Stimulated activated memory B cell treated with anti-CD40 and anti-IgM and Interleukin-4, amounts not matched to agents 10 μg/mL and 1 μg/mL and 100 μg/mL, for 72 hours (primary cell): ENCODE measurements around the gene NCF4.

Experiments
- ATAC-seq: fragments of 150-1000 bp; cut with Tn5 transposase; 2 replicates; pipeline ENCODE4 v1.10.0; 2021
- H3K27ac Mint-ChIP-seq: one replicate; pipeline ENCODE4 v1.8.0; 2022; ENCODE audit warnings: mild to moderate bottlenecking, mixed read lengths
- H3K27me3 Mint-ChIP-seq: one replicate; pipeline ENCODE4 v1.8.0; 2022; ENCODE audit warnings: mixed read lengths
- H3K36me3 Mint-ChIP-seq: one replicate; pipeline ENCODE4 v1.8.0; 2022; ENCODE audit warnings: mixed read lengths
- H3K4me1 Mint-ChIP-seq: one replicate; pipeline ENCODE4 v1.8.0; 2022; ENCODE audit warnings: mixed read lengths
- H3K4me3 Mint-ChIP-seq: one replicate; pipeline ENCODE4 v1.8.0; 2022; ENCODE audit warnings: mild to moderate bottlenecking, moderate library complexity, mixed read lengths
- H3K9me3 Mint-ChIP-seq: one replicate; pipeline ENCODE4 v1.8.0; 2022; ENCODE audit warnings: mixed read lengths

Gene NCF4

DNA sequence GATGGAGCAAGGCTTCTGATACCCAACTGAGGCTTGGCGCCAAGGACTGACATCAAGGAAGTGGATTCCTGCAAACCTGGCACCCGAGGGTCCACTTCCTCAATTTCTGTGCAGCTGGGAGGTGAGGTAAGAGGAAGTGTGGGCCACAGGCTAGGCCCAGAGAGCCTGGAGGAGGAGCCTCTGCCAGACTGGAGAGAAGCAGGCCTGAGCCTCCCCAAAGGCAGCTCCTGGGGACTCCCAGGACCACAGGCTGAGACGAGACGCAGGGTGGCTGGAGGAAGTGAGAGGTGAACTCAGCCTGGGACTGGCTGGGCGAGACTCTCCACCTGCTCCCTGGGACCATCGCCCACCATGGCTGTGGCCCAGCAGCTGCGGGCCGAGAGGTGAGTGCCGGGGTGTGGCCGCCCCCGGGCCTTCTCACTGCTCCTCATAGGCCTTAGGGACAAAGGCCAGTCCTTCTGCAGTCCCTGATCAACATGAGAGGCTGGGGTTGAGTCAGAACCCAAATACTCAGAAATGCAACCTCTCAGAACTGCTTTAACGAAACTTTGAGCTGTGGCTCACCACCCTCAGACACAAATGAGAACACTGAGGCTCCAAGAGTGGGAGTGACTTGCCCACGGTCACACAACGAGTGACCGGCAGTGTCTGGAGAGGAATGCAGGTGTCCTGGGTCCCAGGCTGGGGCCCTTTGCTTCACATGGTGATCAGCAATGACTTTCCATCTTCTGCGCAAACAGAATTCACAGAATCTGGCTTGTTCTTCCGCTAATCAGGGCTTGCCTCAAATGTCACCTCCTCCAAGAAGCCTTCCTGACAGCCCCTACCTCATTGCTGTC lies at the start of gene NCF4:
NCF4 (plus strand) TSS at position 186 of the 839 bp plus-strand sequence; CDS start at position 352, 166 bp downstream.
- peak; percentile 87 for ATAC-seq
- Mint-ChIP-seq H3K4me1 (peaks cover 90% of the 10 kb centered on the region), H3K27ac (peak within 1 kb of the TSS; percentile 100), H3K27me3 (no peaks in the 10 kb centered on the region), H3K9me3 (peaks cover 5% of the 10 kb centered on the region), H3K36me3 (peaks cover 31% of the 10 kb centered on the region), H3K4me3 (peak within 1 kb of the TSS; percentile 69)

DNA sequence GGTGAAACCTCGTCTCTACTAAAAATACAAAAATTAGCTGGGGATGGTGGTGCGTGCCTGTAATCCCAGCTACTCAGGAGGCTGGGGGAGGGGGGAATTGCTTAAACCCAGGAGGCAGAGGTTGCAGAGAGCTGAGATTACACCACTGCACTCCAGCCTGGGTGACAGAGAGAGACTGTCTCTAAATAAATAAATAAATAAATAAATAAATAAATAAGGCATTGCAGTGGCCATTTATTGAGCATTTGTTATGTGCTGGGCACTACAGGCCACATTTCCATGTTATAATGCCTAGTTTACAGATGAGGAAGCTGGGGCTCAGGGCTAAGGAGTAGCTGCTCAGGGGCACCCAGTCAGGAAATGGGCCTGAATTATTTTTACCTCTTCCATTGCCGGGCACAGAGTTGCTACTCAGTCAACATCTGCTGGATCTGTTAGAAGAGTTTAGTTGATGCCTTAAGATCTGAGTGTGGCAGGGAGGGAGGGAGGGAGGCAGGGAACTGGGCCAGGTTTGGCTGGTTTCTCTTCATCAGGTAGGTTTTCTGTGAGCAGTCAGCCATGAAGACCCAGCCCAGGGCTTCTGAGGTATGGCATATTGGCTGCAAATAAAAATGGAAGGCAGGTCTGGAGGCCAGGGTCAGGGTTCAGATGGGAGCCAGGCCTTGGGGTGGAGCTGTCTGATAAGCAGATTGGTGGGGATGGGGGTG lies 49.6 kb upstream of the NCF4 start:
- no peak overlapping the region for H3K4me3 Mint-ChIP-seq
- H3K27ac Mint-ChIP-seq: no peak overlapping the region
- peaks cover 6% of the 10 kb centered on the region for H3K4me1 Mint-ChIP-seq
- ATAC-seq: no peak
- H3K9me3 Mint-ChIP-seq: no peaks in the 10 kb centered on the region
- H3K36me3 Mint-ChIP-seq: no peaks in the 10 kb centered on the region
- peaks cover 47% of the 10 kb centered on the region for H3K27me3 Mint-ChIP-seq

DNA sequence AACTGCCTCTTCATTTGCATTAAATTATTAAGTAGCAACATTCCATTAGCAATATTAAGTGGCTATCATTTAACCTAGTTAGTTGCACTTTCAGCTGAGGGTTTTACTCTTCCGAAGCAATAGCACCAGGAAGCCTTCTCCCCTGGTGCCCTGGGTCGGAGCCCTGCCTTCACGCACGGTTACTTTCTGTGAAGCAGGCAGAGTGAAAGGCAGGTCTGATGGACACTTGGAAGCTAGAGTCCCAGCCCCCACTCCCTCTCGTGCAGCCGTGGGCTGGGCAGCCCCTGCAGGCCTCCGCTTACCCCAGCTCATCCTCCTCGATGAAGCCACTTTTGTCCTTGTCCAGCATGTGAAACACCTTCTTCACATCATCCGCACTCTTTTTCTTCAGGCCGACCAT lies 46.0 kb upstream of the NCF4 start:
- Mint-ChIP-seq H3K4me3 (no peak overlapping the region), H3K4me1 (peaks cover 6% of the 10 kb centered on the region), H3K36me3 (no peaks in the 10 kb centered on the region), H3K27ac (no peak overlapping the region), H3K27me3 (peaks cover 79% of the 10 kb centered on the region), H3K9me3 (no peaks in the 10 kb centered on the region)
- no peak for ATAC-seq

DNA sequence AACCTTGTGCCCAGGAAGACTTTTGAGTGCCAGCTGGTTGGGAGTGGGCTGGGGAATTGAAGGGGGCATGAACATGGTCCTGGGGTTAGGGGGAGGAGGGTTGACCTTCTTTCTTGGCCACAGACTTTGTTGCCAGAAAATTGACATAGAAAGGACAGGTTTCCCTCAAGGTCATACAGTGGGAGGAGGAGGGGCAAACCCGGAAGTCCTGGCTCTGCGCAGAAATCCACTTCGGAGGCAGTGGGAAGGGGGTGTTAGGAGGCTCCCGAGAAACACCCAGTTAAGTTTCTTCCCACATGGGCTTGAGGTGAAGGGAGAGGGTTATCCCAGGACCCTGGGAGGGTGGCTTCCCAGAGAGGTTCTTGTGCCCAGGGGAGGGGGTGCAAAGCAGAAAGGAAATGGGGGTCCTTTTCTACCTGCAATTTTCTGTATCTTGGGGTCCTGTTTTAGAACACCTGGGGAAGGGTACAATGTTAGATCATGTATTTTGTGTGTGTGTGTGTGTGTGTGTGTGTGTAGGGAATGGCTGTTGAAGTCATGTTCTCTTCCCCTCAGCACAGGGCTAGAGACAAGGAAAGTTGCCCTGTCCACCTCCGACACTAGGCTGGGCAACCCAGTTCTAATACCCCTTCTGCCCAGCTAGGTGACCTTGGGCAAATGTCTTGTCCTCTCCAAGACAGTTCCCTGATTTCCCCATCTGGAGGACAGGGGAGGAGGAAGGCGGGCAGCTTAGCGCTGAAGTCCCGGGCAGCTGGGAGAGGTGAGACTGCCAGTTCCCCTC lies 45.1 kb upstream of the NCF4 start:
- no peak for ATAC-seq
- peaks cover 6% of the 10 kb centered on the region for H3K4me1 Mint-ChIP-seq
- no peak overlapping the region for H3K27ac Mint-ChIP-seq
- H3K36me3 Mint-ChIP-seq: no peaks in the 10 kb centered on the region
- H3K9me3 Mint-ChIP-seq: no peaks in the 10 kb centered on the region
- no peak overlapping the region for H3K4me3 Mint-ChIP-seq
- peaks cover 89% of the 10 kb centered on the region for H3K27me3 Mint-ChIP-seq

DNA sequence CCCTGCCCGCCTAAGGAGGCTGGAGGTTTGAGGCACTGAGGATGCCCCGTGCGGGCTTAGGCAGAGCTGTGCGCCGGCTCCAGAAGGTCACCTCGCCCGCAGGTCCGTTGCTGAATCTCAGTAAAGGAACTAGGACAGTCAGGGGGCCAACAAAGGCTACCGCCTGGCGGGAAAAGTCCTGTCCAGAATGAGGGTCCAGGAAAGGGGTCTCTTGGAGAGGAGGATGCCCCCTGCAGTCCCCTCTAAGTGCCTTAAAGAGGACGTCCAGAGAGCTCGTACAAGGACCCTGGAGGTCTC lies 44.5 kb upstream of the NCF4 start:
- Mint-ChIP-seq H3K27me3 (peaks cover 93% of the 10 kb centered on the region), H3K9me3 (no peaks in the 10 kb centered on the region), H3K27ac (no peak overlapping the region), H3K36me3 (no peaks in the 10 kb centered on the region), H3K4me3 (no peak overlapping the region), H3K4me1 (peaks cover 6% of the 10 kb centered on the region)
- ATAC-seq: no peak

DNA sequence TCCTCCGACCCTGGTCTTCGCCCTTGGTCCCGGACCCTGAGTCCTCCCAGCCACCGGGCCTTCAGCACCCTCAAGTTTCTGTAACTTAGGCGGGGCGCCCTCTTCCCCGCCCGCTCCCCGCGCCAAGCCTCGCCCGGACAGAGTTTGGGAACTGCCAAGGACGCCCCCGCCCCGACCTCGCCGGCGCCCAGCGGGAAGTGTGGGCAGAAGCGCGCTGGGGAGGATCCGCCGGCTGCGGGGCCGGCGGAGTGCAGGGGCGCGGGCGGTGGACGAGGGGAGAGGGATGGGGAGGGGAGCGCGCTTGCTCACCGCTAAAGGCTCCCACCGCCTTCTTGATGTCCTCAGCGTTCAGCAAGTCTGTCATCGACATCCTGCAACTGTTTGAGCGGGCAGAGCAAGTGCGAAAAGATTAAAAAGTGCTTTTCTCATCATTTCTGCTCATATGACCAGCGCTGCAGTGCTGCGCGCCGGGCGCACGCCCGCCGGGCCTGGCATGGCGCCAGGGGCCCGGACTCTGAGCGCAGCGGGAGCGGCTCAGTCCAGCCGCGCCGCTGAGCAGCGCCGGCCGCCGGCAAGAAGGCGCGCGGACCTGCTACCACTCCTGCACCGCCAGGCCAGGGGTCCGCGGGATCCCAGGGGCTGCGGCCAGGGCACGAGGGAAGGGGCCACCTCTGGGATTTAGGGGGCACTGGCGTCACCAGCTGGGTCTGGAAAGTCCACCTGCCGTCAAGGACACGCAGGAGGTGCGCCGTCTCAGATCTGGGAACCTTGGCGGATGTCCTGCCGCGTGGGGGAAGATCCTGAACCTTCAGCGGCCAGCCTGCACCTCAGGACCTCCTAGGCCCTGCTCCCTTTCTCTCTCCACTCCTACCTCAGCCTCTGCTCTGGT lies 43.9 kb upstream of the NCF4 start, which contains the start of gene PVALB:
PVALB (minus strand) TSS at position 400 of the 889 bp plus-strand sequence; CDS start at position 370, 30 bp downstream.
- Mint-ChIP-seq H3K27me3 (peaks cover 88% of the 10 kb centered on the region), H3K27ac (no peak within 1 kb of the TSS), H3K9me3 (no peaks in the 10 kb centered on the region), H3K36me3 (no peaks in the 10 kb centered on the region), H3K4me1 (peaks cover 6% of the 10 kb centered on the region), H3K4me3 (peak within 1 kb of the TSS; percentile 14)
- ATAC-seq: no peak

GRCh38 chr22:36817525-36817848 lies 43.3 kb upstream of the NCF4 start:
- H3K4me1 Mint-ChIP-seq: peaks cover 6% of the 10 kb centered on the region
- ATAC-seq: no peak
- no peak overlapping the region for H3K27ac Mint-ChIP-seq
- no peaks in the 10 kb centered on the region for H3K9me3 Mint-ChIP-seq
- H3K4me3 Mint-ChIP-seq: no peak overlapping the region
- peaks cover 84% of the 10 kb centered on the region for H3K27me3 Mint-ChIP-seq
- no peaks in the 10 kb centered on the region for H3K36me3 Mint-ChIP-seq

- no peaks in the 10 kb centered on the region for H3K36me3 Mint-ChIP-seq
- no peak overlapping the region for H3K27ac Mint-ChIP-seq
- peaks cover 6% of the 10 kb centered on the region for H3K4me1 Mint-ChIP-seq
- H3K27me3 Mint-ChIP-seq: peaks cover 82% of the 10 kb centered on the region
- H3K9me3 Mint-ChIP-seq: no peaks in the 10 kb centered on the region
- H3K4me3 Mint-ChIP-seq: no peak overlapping the region
- no peak for ATAC-seq
Observed at GRCh38 chr22:36818010-36818642, 42.7 kb upstream of the NCF4 start.

DNA sequence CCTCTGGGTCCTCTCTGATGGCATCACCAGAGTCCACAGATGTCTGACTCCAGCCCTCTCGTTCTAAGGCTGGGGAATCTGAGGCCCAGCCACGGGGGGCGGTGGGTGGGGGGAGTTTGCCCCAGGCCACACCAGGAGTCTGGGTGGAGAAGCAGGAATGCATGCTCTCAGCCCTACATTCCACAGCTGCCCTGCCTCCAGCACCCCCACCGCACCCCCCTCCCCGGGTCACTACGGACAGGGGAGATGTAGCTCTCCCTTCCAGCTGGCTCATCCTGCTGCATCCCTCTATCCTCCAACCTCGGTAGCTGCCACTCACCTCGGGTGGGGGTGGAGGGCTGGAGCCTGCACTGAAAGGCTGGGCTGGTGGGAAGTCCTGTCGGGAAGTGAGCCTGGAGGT lies 41.7 kb upstream of the NCF4 start:
- peaks cover 6% of the 10 kb centered on the region for H3K4me1 Mint-ChIP-seq
- no peak for ATAC-seq
- peaks cover 82% of the 10 kb centered on the region for H3K27me3 Mint-ChIP-seq
- H3K36me3 Mint-ChIP-seq: no peaks in the 10 kb centered on the region
- no peaks in the 10 kb centered on the region for H3K9me3 Mint-ChIP-seq
- H3K27ac Mint-ChIP-seq: no peak overlapping the region
- H3K4me3 Mint-ChIP-seq: no peak overlapping the region

DNA sequence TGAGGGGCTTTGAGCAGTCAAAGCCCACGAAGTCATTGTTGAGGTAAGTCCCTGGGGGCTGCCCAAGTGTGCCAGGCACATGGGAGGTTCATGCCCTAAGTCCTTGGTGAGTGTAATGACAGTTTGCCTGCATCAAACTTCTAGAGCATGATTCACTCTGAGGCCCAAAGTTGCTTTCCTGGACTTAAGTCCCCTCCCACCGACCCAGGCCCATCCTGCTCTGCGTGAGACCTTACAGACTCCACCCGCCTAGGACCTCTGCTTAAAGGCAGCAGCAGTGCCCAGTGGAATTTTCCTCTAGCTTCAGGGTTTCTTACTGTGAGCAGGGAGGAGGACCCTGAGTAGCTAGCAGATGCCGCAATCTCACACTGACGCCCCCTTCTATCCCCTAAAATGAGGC lies 38.2 kb upstream of the NCF4 start:
- Mint-ChIP-seq H3K27me3 (peaks cover 67% of the 10 kb centered on the region), H3K36me3 (no peaks in the 10 kb centered on the region), H3K27ac (no peak overlapping the region), H3K9me3 (no peaks in the 10 kb centered on the region), H3K4me1 (no peaks in the 10 kb centered on the region), H3K4me3 (no peak overlapping the region)
- ATAC-seq: no peak

GRCh38 chr22:36823186-36823839 lies 37.5 kb upstream of the NCF4 start:
- Mint-ChIP-seq H3K4me1 (no peaks in the 10 kb centered on the region), H3K36me3 (no peaks in the 10 kb centered on the region), H3K27me3 (peaks cover 62% of the 10 kb centered on the region), H3K9me3 (no peaks in the 10 kb centered on the region), H3K4me3 (no peak overlapping the region), H3K27ac (no peak overlapping the region)
- ATAC-seq: no peak

DNA sequence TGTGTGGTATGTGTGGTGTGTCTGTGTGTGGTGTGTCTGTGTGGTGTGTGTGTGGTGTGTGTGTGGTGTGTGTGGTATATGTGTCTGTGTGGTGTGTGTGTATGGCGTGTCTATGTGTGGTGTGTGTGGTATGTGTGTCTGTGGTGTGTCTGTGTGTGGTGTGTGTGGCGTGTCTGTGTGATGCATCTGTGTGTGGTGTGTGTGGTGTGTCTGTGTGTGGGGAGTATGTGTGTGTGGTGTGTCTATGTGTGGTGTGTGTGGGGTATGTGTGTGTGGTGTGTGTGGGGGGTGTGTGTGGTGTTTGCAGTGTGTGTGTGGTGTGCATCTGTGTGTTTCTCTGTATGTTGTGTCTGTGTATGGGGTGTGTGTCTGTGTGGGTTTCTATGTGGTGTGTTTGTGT lies 36.2 kb upstream of the NCF4 start:
- Mint-ChIP-seq H3K36me3 (no peaks in the 10 kb centered on the region), H3K27me3 (peaks cover 62% of the 10 kb centered on the region), H3K27ac (no peak overlapping the region), H3K4me3 (no peak overlapping the region), H3K9me3 (no peaks in the 10 kb centered on the region), H3K4me1 (no peaks in the 10 kb centered on the region)
- ATAC-seq: no peak

GRCh38 chr22:36826262-36826661 lies 34.5 kb upstream of the NCF4 start:
- peaks cover 55% of the 10 kb centered on the region for H3K27me3 Mint-ChIP-seq
- no peak for ATAC-seq
- H3K36me3 Mint-ChIP-seq: no peaks in the 10 kb centered on the region
- H3K4me3 Mint-ChIP-seq: no peak overlapping the region
- no peaks in the 10 kb centered on the region for H3K9me3 Mint-ChIP-seq
- no peak overlapping the region for H3K27ac Mint-ChIP-seq
- no peaks in the 10 kb centered on the region for H3K4me1 Mint-ChIP-seq

DNA sequence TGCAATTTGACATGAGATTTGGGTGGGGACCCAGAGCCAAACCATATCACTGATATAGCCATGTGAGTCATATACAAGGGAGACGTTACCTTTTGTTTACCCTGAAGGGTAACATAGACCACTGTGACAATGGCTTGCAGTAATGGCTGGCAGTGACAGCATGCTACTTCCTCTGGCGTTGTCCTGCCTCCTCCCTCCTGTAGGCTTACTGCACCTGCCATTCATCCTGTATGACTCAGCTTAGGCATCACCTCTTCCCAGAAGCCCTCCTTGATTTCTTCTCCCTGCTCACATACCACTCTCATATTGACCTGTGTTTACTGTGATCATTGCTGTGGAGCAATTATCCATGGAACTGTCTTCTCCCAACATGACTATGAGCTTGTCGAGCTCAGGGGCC lies 32.0 kb upstream of the NCF4 start:
- H3K4me3 Mint-ChIP-seq: no peak overlapping the region
- H3K4me1 Mint-ChIP-seq: peaks cover 14% of the 10 kb centered on the region
- peaks cover 6% of the 10 kb centered on the region for H3K36me3 Mint-ChIP-seq
- no peak overlapping the region for H3K27ac Mint-ChIP-seq
- H3K27me3 Mint-ChIP-seq: peaks cover 51% of the 10 kb centered on the region
- H3K9me3 Mint-ChIP-seq: peaks cover 7% of the 10 kb centered on the region
- no peak for ATAC-seq
